ENCODE measurements around the gene C3.
A peak's percentile ranks its signal among the peaks of the same experiment; 100 is the strongest.
"Not testable (repeated sequence)": the region's sequence is repeated elsewhere in the genome, so short reads cannot be mapped to it uniquely, and the experiment has no call there.

Gene C3

DNA sequence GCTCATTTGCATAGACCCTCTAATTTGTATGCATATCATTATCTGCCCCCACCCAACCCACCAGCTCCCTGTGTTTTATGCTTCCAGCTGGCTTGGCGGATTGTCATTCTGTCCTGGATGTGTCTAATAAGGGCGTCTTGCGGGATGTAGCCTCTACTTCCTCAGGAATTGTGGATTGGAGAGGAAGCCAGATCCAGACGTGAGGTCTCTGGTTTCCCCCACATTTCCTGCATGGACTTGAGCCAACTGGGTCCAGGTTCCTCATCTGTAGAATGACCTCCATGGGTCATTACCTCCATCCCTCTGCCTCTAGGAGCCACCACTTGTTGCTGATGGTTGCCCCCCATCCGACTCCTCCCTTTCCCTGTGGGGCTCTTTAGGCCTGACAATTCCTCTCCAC is 57.7 kb downstream of the C3 start:
- TF ChIP-seq, protein P1, sequence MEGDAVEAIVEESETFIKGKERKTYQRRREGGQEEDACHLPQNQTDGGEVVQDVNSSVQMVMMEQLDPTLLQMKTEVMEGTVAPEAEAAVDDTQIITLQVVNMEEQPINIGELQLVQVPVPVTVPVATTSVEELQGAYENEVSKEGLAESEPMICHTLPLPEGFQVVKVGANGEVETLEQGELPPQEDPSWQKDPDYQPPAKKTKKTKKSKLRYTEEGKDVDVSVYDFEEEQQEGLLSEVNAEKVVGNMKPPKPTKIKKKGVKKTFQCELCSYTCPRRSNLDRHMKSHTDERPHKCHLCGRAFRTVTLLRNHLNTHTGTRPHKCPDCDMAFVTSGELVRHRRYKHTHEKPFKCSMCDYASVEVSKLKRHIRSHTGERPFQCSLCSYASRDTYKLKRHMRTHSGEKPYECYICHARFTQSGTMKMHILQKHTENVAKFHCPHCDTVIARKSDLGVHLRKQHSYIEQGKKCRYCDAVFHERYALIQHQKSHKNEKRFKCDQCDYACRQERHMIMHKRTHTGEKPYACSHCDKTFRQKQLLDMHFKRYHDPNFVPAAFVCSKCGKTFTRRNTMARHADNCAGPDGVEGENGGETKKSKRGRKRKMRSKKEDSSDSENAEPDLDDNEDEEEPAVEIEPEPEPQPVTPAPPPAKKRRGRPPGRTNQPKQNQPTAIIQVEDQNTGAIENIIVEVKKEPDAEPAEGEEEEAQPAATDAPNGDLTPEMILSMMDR (IDR thresholded peaks at IDR 0.05; ENCODE audit: low read depth, low read length), result no peak
- H3K36me3 ChIP-seq, result no peaks in the 10 kb centered on the region
- H3K9me3 ChIP-seq (ENCODE audit: severe bottlenecking), result no peaks in the 10 kb centered on the region
- peaks cover 39% of the 10 kb centered on the region for H3K27me3 ChIP-seq (ENCODE audit: insufficient read depth, low read depth, severe bottlenecking)
- H3K27ac ChIP-seq, result no peak overlapping the region
- DNase-seq, result no peak
- H3K4me3 ChIP-seq (ENCODE audit: low read depth, low read length), result no peak overlapping the region

DNA sequence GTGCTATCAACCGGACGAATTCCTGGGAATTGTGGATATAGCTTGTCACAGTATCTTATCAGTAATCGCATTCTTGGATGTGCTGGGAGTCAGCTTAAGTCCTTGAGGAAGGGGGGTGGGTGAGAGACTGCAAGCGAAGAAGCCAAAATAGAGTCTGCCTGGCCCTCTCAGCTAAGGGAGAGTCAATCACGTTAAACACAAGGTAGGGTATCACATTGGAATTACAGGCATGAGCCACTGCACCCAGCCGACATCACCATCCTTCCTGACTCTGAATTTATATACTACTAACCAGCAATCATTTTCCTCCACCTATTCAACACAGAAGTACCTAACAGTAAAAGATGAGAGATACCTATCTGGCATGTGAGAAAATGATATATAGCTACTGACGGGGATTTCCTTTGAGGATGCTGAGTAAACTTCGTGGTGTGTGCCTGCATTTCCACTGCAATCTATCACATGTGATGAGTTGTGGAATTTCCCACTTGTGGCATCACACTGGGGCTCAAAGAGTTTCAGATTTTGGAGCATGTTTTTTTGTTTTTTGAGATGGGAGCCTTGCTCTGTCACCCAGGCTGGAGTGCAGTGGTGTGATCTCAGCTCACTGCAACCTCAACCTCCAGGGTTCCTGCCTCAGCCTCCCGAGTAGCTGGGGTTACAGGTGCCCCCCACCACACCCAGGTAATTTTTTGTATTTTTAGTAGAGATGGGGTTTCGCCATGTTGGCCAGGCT is 58.8 kb downstream of the C3 start:
- H3K36me3 ChIP-seq; H3K27ac ChIP-seq; H3K9me3 ChIP-seq (ENCODE audit: severe bottlenecking); H3K4me3 ChIP-seq (ENCODE audit: low read depth, low read length); DNase-seq: not testable (repeated sequence)
- peaks cover 39% of the 10 kb centered on the region for H3K27me3 ChIP-seq (ENCODE audit: insufficient read depth, low read depth, severe bottlenecking)

DNA sequence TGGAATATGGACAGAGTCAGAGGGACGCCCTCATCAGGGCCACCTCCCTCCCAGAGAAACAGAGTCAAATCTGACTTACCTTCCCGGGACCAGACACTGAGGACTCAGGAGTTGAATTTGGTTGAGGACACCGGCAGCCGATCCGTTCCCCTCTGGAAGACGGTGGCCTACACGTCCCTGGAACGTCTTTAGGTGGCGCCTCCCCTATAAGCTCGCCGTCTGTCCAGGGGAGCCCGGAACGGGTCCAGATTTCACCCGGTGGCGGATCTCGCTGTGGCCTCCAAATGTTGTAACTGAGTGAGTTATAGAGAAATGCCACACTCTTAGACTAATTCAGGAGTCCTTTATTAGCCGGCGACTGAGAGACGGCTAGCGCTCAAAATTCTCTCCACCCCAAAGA is 59.5 kb downstream of the C3 start:
- Histone ChIP-seq H3K4me3 (ENCODE audit: low read depth, low read length) (no peak overlapping the region), H3K27me3 (ENCODE audit: insufficient read depth, low read depth, severe bottlenecking) (peaks cover 41% of the 10 kb centered on the region), H3K27ac (no peak overlapping the region), H3K9me3 (ENCODE audit: severe bottlenecking) (no peaks in the 10 kb centered on the region), H3K36me3 (no peaks in the 10 kb centered on the region)
- TF ChIP-seq, protein P1 (IDR thresholded peaks at IDR 0.05; ENCODE audit: low read depth, low read length), result peak; percentile 33; the same call in 1 of the 2 replicates
- peak; percentile 19 for DNase-seq

DNA sequence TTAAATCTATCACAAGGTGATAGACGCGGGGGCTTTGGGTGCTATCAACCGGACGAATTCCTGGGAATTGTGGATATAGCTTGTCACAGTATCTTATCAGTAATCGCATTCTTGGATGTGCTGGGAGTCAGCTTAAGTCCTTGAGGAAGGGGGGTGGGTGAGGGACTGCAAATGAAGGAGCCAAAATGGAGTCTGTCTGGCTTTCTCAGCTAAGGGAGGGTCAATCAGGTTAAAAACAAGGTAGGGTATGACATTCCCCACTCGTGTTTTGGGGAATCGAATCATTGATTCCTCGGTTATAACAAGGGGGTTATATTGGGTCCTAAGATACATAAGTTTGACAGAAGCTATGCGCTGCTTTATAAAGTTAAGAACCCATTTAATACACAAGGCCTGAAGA is 64.1 kb downstream of the C3 start:
- H3K9me3 ChIP-seq (ENCODE audit: severe bottlenecking); H3K4me3 ChIP-seq (ENCODE audit: low read depth, low read length); H3K27ac ChIP-seq; H3K36me3 ChIP-seq; DNase-seq: not testable (repeated sequence)
- H3K27me3 ChIP-seq (ENCODE audit: insufficient read depth, low read depth, severe bottlenecking), result peaks cover 38% of the 10 kb centered on the region

DNA sequence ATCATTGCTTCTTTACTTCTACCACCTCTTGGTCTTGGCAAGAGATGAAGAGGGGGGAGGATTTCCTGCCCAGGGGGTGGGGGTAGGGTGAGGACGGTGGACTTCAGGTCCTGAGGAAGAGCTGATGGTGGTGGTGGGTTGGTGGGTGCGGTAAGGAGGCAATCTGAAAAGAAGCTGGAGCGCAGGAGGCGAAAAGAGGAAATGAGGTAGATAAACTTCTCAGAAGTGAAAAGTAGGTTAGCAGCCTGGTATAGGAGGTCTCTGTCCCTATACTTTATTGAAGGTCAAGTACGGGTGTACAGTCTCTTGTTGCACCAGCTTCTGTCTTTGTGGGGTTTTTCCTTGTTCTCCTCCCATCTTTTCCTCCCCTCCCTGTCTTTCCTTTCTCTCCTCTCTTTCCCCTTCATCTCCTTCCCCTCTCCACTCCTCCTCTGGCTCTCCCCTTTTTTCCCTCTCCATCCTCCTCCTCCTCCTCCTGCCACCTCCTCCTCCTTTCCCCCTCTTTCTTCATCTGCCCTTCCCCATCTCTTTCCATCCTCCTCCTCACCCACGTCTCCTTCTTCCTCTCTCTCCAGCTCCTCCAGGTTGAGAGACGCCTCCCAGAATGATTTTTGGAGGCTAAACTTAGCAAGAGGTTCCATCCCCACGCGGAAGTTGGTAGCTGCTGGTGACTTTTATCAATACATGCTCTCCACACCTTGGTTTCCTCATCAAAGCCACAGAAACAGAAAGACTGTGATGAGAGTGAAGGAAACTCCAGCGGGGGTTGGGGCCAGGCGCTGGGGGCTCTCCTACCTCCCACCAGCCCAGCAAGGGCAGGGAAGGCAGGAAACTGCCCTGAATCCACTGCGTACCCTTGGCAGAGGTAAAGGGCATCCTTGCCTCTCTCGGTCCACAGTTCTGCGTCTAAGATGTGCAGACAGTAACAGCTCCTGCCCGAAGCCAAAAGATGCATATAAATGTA is 65.8 kb downstream of the C3 start:
- peaks cover 22% of the 10 kb centered on the region for H3K27me3 ChIP-seq (ENCODE audit: insufficient read depth, low read depth, severe bottlenecking)
- no peak overlapping the region for H3K4me3 ChIP-seq (ENCODE audit: low read depth, low read length)
- H3K36me3 ChIP-seq, result no peaks in the 10 kb centered on the region
- TF ChIP-seq, protein P1 (IDR thresholded peaks at IDR 0.05; ENCODE audit: low read depth, low read length), result no peak
- H3K9me3 ChIP-seq (ENCODE audit: severe bottlenecking), result peaks cover 6% of the 10 kb centered on the region
- no peak for DNase-seq
- no peak overlapping the region for H3K27ac ChIP-seq

DNA sequence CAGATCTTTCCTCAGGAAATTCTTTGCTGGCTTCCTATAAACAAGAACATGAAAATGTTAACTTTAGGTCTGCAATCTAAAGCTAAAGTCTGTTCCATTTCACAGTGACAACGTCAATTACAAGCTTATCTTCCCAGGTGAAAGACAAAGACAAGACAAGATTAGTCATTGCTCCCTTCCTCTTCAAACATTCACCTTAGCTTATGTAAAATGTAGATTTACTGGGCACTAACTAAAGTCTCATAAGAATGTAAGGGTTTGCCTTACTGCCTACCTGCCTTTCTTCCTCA is 67.7 kb downstream of the C3 start:
- no peak for DNase-seq
- Histone ChIP-seq H3K27ac (no peak overlapping the region), H3K4me3 (ENCODE audit: low read depth, low read length) (no peak overlapping the region), H3K9me3 (ENCODE audit: severe bottlenecking) (peaks cover 6% of the 10 kb centered on the region), H3K27me3 (ENCODE audit: insufficient read depth, low read depth, severe bottlenecking) (peaks cover 23% of the 10 kb centered on the region), H3K36me3 (no peaks in the 10 kb centered on the region)
- TF ChIP-seq, protein P1 (IDR thresholded peaks at IDR 0.05; ENCODE audit: low read depth, low read length), result no peak
